ENCODE measurements around the gene BBX.
"Not testable (repeated sequence)": the region's sequence is repeated elsewhere in the genome, so short reads cannot be mapped to it uniquely, and the experiment has no call there.

BBX gene

GRCh38 chr3:107557743-107558142, 35.0 kb downstream of the BBX start:
- DNase-seq (ENCODE audit: low spot score): no peak
- TF ChIP-seq CTCF (IDR thresholded peaks at IDR 0.05; ENCODE audit: extremely low read depth, insufficient read depth, missing control alignments): no peak
- in situ Hi-C loops (cut with MboI; ENCODE audit: low pct_unique_long_range_greater_than_20kb, low sequenced_read_pairs, unreplicated experiment): no loop called here

DNA sequence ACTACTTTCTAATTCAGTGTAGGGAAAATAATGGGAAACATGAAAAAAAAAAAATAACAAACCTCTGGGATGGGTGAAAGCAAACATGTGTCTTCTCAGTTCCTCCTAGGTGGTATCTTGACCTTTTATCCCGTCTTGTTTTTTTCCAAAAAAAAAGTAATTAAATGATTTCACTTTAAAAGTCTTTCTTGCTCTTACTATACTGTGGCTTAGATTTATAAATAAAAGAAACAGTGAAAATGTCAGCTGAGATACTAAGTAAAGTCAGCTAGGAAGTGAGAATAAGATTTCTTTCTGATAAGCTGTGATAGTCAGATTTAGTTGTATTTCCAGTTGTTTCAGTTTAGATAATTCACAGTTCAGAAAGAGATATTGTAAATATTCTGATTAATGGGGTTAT, 37.4 kb downstream of the BBX start:
- no peak for TF ChIP-seq CTCF (IDR thresholded peaks at IDR 0.05; ENCODE audit: extremely low read depth, insufficient read depth, missing control alignments)
- no peak for DNase-seq (ENCODE audit: low spot score)
- in situ Hi-C loops (cut with MboI; ENCODE audit: low pct_unique_long_range_greater_than_20kb, low sequenced_read_pairs, unreplicated experiment): no loop called here

DNA sequence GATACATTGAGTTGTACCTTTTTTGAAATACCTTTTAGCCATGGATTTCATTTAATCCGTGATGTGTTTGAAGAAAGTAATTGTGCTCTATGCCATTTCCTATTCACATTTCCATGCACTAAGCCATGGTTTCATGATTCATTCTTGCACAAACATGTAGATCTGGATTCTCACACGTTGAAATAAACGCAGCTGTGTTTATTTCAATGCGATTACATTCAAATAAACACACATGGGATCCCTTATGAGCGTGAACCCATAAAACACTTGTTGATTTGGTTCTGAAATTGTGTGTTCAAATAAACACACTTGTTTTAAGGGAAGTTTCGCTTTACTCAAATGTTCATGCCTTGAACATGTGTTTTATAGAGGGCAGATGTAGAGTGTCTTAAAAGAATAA, 39.2 kb downstream of the BBX start:
- in situ Hi-C loops (cut with MboI; ENCODE audit: low pct_unique_long_range_greater_than_20kb, low sequenced_read_pairs, unreplicated experiment): no loop called here
- no peak for TF ChIP-seq CTCF (IDR thresholded peaks at IDR 0.05; ENCODE audit: extremely low read depth, insufficient read depth, missing control alignments)
- DNase-seq (ENCODE audit: low spot score): no peak

DNA sequence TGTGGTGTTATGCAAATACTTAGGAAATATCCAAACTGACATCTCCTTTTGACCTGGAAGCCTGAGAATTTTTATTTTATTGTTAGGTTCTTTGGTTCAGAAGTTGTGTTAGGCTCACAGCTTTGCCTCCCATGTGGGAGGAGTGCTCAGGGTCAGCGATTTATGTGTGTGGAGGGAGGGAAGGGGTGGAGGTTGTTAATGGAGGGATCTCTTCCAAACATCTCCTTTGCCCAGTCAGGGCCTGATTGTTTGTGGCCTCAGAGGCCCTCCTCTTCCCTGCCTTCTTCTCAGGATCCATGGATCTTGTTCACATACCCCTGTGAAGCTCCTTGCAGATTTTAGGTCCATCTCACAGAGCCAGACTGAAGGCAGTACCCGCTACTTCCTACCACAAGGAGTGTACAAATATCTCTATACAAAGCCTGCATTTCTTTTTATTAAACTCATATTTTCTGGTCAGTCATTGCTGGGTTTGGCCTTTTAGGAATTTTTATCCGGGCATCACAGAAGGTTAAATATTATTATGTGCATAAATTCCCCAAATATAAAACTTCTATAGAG, 40.3 kb downstream of the BBX start:
- TF ChIP-seq CTCF (IDR thresholded peaks at IDR 0.05; ENCODE audit: extremely low read depth, insufficient read depth, missing control alignments): no peak
- DNase-seq (ENCODE audit: low spot score): no peak
- in situ Hi-C loops (cut with MboI; ENCODE audit: low pct_unique_long_range_greater_than_20kb, low sequenced_read_pairs, unreplicated experiment): no loop called here

GRCh38 chr3:107565244-107565643, 42.5 kb downstream of the BBX start:
- in situ Hi-C loops (cut with MboI; ENCODE audit: low pct_unique_long_range_greater_than_20kb, low sequenced_read_pairs, unreplicated experiment); DNase-seq (ENCODE audit: low spot score): not testable (repeated sequence)

DNA sequence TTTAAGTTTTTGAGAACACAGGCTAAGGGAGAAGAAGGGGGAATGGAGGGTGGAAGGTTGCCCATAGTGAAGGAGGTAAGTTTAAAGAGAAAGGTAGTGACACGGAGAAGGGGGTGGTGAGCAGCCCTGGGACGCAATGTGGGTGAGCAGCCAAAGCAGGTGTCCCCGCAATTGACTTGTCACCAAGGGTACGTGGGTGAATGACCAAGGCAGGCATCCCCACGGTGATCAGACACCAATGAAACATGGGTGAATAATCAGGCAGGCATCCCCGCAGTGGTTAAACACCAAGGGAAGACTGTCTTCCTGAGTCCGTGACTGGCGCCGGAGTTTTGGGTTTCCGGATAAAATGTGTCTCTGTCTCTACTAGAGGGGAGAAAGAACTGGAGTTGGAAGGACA, 48.3 kb downstream of the BBX start:
- in situ Hi-C loops (cut with MboI; ENCODE audit: low pct_unique_long_range_greater_than_20kb, low sequenced_read_pairs, unreplicated experiment); DNase-seq (ENCODE audit: low spot score): not testable (repeated sequence)

DNA sequence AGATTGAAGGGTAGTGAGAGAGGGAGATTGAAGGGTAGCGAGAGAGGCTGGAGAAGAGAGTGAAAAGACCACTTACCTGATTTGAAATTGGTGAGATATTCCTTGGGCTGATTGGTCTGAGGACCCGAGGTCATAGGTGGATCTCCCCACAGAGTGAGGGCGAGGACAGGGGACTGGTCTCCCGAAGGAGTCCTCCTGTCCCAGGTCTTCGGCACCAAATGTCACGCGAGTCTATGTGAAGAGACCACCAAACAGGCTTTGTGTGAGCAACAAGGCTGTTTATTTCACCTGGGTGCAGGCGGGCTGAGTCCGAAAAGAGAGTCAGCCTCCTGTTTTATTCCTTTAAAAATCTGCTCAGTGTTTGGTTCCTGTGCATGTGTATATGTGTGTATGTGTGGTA, 48.7 kb downstream of the BBX start:
- DNase-seq (ENCODE audit: low spot score); in situ Hi-C loops (cut with MboI; ENCODE audit: low pct_unique_long_range_greater_than_20kb, low sequenced_read_pairs, unreplicated experiment): not testable (repeated sequence)

DNA sequence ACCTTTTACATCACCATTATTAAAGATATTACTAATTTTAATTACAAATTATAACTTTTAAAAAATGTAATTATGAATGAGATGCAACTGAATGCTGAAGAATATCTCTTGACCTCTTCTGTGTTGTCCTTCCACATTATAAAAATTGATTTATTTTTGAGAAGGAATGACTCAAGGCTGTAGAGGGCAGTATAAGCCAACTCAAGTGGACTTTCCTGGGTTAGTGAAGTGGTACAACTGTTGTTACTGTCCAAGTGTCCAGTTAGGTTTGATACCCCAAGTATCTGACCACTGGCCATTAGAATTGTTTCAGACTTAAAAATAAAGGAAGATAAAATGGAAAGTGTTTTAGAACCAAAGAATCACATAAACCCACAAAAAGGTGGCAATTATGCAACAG, 51.9 kb downstream of the BBX start:
- in situ Hi-C loops (cut with MboI; ENCODE audit: low pct_unique_long_range_greater_than_20kb, low sequenced_read_pairs, unreplicated experiment): no loop called here
- peak; percentile 63 for TF ChIP-seq CTCF (IDR thresholded peaks at IDR 0.05; ENCODE audit: extremely low read depth, insufficient read depth, missing control alignments)

More for the DNA sequence above, 51.9 kb downstream of the BBX start:
- peak; percentile 39 for DNase-seq (ENCODE audit: low spot score)
